OCI-LY1 (cell line): ENCODE results near the gene GIPC2.

Experiments used
- H2AFZ ChIP-seq: fragments of 200-600 bp; sonication (generic), shearing (Covaris generic); 2 replicates; pipeline ENCODE4 v1.6.0; 2014; ENCODE audit warnings: antibody characterized with exemption, mild to moderate bottlenecking, low read length
- H3F3A ChIP-seq: fragments of 200-600 bp; sonication (generic), shearing (Covaris generic); 2 replicates; pipeline ENCODE4 v1.6.0; 2014; ENCODE audit warnings: mild to moderate bottlenecking, antibody characterized with exemption, low read length, moderate library complexity; ENCODE audit not compliant: insufficient read depth
- H3K27ac ChIP-seq: fragments of 200-600 bp; sonication (generic); 2 replicates; pipeline ENCODE4 v1.5.1; 2014; ENCODE audit warnings: low read length, mixed run types, mild to moderate bottlenecking, low read depth; ENCODE audit not compliant: poor library complexity, severe bottlenecking
- H3K27me3 ChIP-seq: fragments of 200-600 bp; sonication (generic); 2 replicates; pipeline ENCODE4 v1.6.0; 2014; ENCODE audit warnings: antibody characterized with exemption, mild to moderate bottlenecking, low read length, moderate library complexity; ENCODE audit not compliant: insufficient read depth
- H3K36me3 ChIP-seq: fragments of 200-600 bp; sonication (generic); 2 replicates; pipeline ENCODE4 v1.6.1; 2014; ENCODE audit warnings: mild to moderate bottlenecking, antibody characterized with exemption, low read length, moderate library complexity, mixed read lengths; ENCODE audit not compliant: insufficient read depth
- H3K4me1 ChIP-seq: fragments of 200-600 bp; sonication (generic); 2 replicates; pipeline ENCODE4 v1.5.1; 2014; ENCODE audit warnings: mild to moderate bottlenecking, low read length, moderate library complexity; ENCODE audit not compliant: insufficient read depth, severe bottlenecking
- H3K4me2 ChIP-seq: fragments of 200-600 bp; sonication (generic), shearing (Covaris generic); 2 replicates; pipeline ENCODE4 v1.6.1; 2014; ENCODE audit warnings: low read length
- H3K4me3 ChIP-seq: fragments of 200-600 bp; sonication (generic); 2 replicates; pipeline ENCODE4 v1.5.1; 2014; ENCODE audit warnings: low read length, low read depth, mild to moderate bottlenecking, mixed read lengths; ENCODE audit not compliant: poor library complexity, severe bottlenecking
- H3K79me2 ChIP-seq: fragments of 200-600 bp; shearing (Covaris generic); 2 replicates; pipeline ENCODE4 v1.6.1; 2016; ENCODE audit warnings: mixed run types, low read length, mixed read lengths; ENCODE audit not compliant: insufficient read depth
- H3K9ac ChIP-seq: fragments of 200-600 bp; sonication (generic), shearing (Covaris generic); 2 replicates; pipeline ENCODE4 v1.6.1; 2014; ENCODE audit warnings: mild to moderate bottlenecking, low read length, mixed read lengths
- H3K9me2 ChIP-seq: fragments of 200-600 bp; sonication (generic), shearing (Covaris generic); 2 replicates; pipeline ENCODE4 v1.6.1; 2014; ENCODE audit warnings: low read depth, mild to moderate bottlenecking, low read length, mixed read lengths
- H3K9me3 ChIP-seq: fragments of 200-600 bp; shearing (Covaris generic); 2 replicates; pipeline ENCODE4 v1.6.1; 2014; ENCODE audit warnings: low read length, mixed read lengths
- H4K20me1 ChIP-seq: fragments of 200-600 bp; sonication (generic), shearing (Covaris generic); 2 replicates; pipeline ENCODE4 v1.6.0; 2016; ENCODE audit warnings: mild to moderate bottlenecking, low read length; ENCODE audit not compliant: insufficient read depth
- EZH2 ChIP-seq: fragments of 200-600 bp; sonication (generic), shearing (Covaris generic); IDR thresholded peaks from 2 replicates; pipeline ENCODE4 v1.8.0; 2017; ENCODE audit warnings: borderline replicate concordance, mixed run types, mild to moderate bottlenecking, antibody characterized with exemption, low read length, moderate library complexity, mixed read lengths
- TF ChIP-seq, protein P1 (sequence below): fragments of 200-600 bp; sonication (generic), shearing (Covaris generic); IDR thresholded peaks from 2 replicates; pipeline ENCODE4 v1.5.1; 2017; ENCODE audit warnings: mild to moderate bottlenecking, antibody characterized with exemption, low read length, moderate library complexity, mixed read lengths

Gene GIPC2

DNA sequence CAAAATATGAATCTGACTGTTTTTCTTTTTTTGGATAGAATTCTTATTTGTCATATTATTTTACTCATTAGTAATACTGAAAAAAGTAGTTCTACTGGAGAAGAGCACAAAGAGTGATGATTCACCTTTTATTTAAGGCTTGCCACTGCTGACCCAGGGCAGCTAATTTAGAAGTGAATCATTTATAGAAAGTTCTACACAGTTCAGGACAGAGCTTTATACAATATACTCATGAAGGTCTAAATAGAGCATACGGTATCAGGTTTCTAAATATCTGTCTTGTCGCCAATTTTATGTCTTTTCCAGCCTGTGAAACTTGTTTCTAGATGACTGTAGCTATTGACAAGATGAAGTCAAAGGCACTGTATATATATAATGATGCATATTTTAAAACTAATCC is 25.0 kb downstream of the GIPC2 start:
- H3F3A ChIP-seq: no peaks in the 10 kb centered on the region
- H3K4me1 ChIP-seq: no peaks in the 10 kb centered on the region
- H3K9me2 ChIP-seq: no peaks in the 10 kb centered on the region; the same call in 1 of the 2 replicates
- no peaks in the 10 kb centered on the region for H3K9me3 ChIP-seq
- no peak for TF ChIP-seq EZH2
- TF ChIP-seq, protein P1, sequence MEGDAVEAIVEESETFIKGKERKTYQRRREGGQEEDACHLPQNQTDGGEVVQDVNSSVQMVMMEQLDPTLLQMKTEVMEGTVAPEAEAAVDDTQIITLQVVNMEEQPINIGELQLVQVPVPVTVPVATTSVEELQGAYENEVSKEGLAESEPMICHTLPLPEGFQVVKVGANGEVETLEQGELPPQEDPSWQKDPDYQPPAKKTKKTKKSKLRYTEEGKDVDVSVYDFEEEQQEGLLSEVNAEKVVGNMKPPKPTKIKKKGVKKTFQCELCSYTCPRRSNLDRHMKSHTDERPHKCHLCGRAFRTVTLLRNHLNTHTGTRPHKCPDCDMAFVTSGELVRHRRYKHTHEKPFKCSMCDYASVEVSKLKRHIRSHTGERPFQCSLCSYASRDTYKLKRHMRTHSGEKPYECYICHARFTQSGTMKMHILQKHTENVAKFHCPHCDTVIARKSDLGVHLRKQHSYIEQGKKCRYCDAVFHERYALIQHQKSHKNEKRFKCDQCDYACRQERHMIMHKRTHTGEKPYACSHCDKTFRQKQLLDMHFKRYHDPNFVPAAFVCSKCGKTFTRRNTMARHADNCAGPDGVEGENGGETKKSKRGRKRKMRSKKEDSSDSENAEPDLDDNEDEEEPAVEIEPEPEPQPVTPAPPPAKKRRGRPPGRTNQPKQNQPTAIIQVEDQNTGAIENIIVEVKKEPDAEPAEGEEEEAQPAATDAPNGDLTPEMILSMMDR: no peak
- H3K4me3 ChIP-seq: no peak overlapping the region
- H2AFZ ChIP-seq: no peak overlapping the region
- H3K9ac ChIP-seq: no peak overlapping the region
- H3K36me3 ChIP-seq: no peaks in the 10 kb centered on the region
- H3K27ac ChIP-seq: no peak overlapping the region
- no peaks in the 10 kb centered on the region; the same call in 1 of the 2 replicates for H3K27me3 ChIP-seq
- H4K20me1 ChIP-seq: no peaks in the 10 kb centered on the region
- no peaks in the 10 kb centered on the region for H3K79me2 ChIP-seq
- H3K4me2 ChIP-seq: no peak overlapping the region

DNA sequence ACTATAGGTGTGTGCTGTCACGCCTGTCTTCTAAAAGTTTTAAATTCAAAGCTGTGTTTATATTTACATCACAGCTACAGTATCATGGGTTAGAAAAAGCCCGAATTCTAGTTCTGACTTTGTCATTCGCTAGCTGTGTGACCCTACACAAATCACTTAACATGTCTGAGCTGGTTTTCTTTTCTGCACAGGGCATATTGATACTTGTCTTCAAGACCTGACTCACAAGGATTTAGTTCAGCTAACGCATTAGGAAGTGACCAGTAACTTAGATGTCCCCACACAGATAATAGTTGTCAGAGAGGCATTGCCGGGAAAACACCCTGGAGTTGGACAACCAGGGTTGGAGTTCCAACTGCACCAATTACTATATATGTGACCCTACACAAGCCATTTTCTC is 25.9 kb downstream of the GIPC2 start:
- H3K4me2 ChIP-seq: no peak overlapping the region
- H3K9ac ChIP-seq: no peak overlapping the region
- TF ChIP-seq, protein P1: no peak
- no peak for TF ChIP-seq EZH2
- no peaks in the 10 kb centered on the region for H3K9me3 ChIP-seq
- no peaks in the 10 kb centered on the region; the same call in 1 of the 2 replicates for H3K9me2 ChIP-seq
- no peaks in the 10 kb centered on the region for H3K36me3 ChIP-seq
- no peak overlapping the region for H3K4me3 ChIP-seq
- H3K27ac ChIP-seq: no peak overlapping the region
- H2AFZ ChIP-seq: no peak overlapping the region
- no peaks in the 10 kb centered on the region for H3K79me2 ChIP-seq
- H4K20me1 ChIP-seq: no peaks in the 10 kb centered on the region
- H3K4me1 ChIP-seq: no peaks in the 10 kb centered on the region
- no peaks in the 10 kb centered on the region for H3F3A ChIP-seq
- no peaks in the 10 kb centered on the region for H3K27me3 ChIP-seq

DNA sequence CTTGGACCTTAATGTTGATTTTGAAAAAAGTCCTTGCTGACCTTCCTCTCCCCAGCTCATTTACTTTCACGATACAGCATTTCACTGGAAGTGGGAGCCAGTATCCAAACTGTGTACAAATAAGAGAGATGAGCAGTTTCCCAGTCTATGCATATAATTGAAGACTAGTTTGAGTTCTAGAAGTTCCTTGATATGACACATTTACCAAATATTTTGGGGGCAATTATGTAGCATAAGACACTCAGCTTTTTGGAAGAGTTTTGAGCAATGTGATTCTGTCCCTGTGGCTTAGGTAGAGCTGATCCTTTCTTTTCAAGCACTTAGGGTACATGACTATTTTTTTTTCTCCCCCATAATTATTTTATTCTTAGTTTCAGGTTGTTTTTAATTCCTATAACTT is 26.4 kb downstream of the GIPC2 start:
- Histone ChIP-seq H4K20me1 (no peaks in the 10 kb centered on the region), H3F3A (no peaks in the 10 kb centered on the region), H3K36me3 (no peaks in the 10 kb centered on the region)

More for the DNA sequence above, 26.4 kb downstream of the GIPC2 start:
- Histone ChIP-seq H3K4me1 (no peaks in the 10 kb centered on the region), H3K27me3 (no peaks in the 10 kb centered on the region), H3K27ac (no peak overlapping the region), H3K4me3 (no peak overlapping the region), H3K9ac (no peak overlapping the region), H3K9me2 (no peaks in the 10 kb centered on the region; the same call in 1 of the 2 replicates), H3K4me2 (no peak overlapping the region), H2AFZ (no peak overlapping the region), H3K9me3 (no peaks in the 10 kb centered on the region), H3K79me2 (no peaks in the 10 kb centered on the region)
- no peak for TF ChIP-seq EZH2
- TF ChIP-seq, protein P1: no peak
